HepG2 (cell line): ENCODE data around the gene CLDN9. TPM values are rescaled to one million over a fixed set of nuclear protein-coding genes. Genes with fewer than 3 reads are reported as not detected.

Experiments
- CEBPG ChIP-seq: IDR thresholded peaks from 2 replicates; pipeline ENCODE4 v1.6.1; 2016
- CERS6 ChIP-seq: sonication (generic); formaldehyde crosslinking; IDR thresholded peaks from 2 replicates; pipeline ENCODE4 v1.5.0; 2020; ENCODE audit warnings: missing genetic modification reagents
- FOXP4 ChIP-seq: sonication (generic); formaldehyde crosslinking; IDR thresholded peaks from 2 replicates; pipeline ENCODE4 v1.4.0; 2020; ENCODE audit warnings: missing genetic modification reagents
- GTF2F1 ChIP-seq: fragments of 150-350 bp; IDR thresholded peaks from 2 replicates; pipeline ENCODE4 v1.6.1; 2014; ENCODE audit warnings: low read length
- HNF4A ChIP-seq: sonication (generic); formaldehyde crosslinking; IDR thresholded peaks from 2 replicates; pipeline ENCODE4 v1.4.0; 2020; ENCODE audit warnings: missing genetic modification reagents
- NFIC ChIP-seq: IDR thresholded peaks from 2 replicates; pipeline ENCODE4 v1.6.1; 2012; ENCODE audit warnings: mild to moderate bottlenecking, low read length, inconsistent platforms
- RXRA ChIP-seq: sonication (generic); formaldehyde crosslinking; IDR thresholded peaks from 2 replicates; pipeline ENCODE4 v1.5.1; 2020; ENCODE audit warnings: missing genetic modification reagents
- SMARCC2 ChIP-seq: fragments of 450-650 bp; IDR thresholded peaks from 2 replicates; pipeline ENCODE4 v1.6.1; 2017; ENCODE audit warnings: antibody characterized with exemption, mild to moderate bottlenecking
- SMYD3 ChIP-seq: sonication (generic); formaldehyde crosslinking; IDR thresholded peaks from 2 replicates; pipeline ENCODE4 v1.8.1; 2023; ENCODE audit warnings: mild to moderate bottlenecking, missing genetic modification reagents
- SYNCRIP ChIP-seq: fragments of 200-400 bp; formaldehyde crosslinking; IDR thresholded peaks from 2 replicates; pipeline ENCODE4 v1.6.1; 2018; ENCODE audit warnings: mild to moderate bottlenecking, low read depth, low read length; ENCODE audit not compliant: insufficient read depth
- TBL1XR1 ChIP-seq: fragments of 150-350 bp; IDR thresholded peaks from 2 replicates; pipeline ENCODE4 v1.6.1; 2014; ENCODE audit warnings: borderline replicate concordance, low read length; ENCODE audit not compliant: partially characterized antibody
- TEAD3 ChIP-seq: optimal IDR thresholded peaks from 2 replicates; pipeline ENCODE3; 2016; ENCODE audit warnings: borderline replicate concordance
- ZBTB26 ChIP-seq: IDR thresholded peaks from 2 replicates; pipeline ENCODE4 v1.6.1; 2016; ENCODE audit warnings: missing compliant biosample characterization, missing genetic modification reagents, borderline replicate concordance
- ZBTB33 ChIP-seq: sonication (generic); formaldehyde crosslinking; IDR thresholded peaks from 2 replicates; pipeline ENCODE4 v1.4.0; 2020; ENCODE audit warnings: missing genetic modification reagents
- ZGPAT ChIP-seq: IDR thresholded peaks from 2 replicates; pipeline ENCODE4 v1.6.1; 2016; ENCODE audit warnings: mild to moderate bottlenecking
- ZKSCAN1 ChIP-seq: fragments of 150-350 bp; IDR thresholded peaks from 2 replicates; pipeline ENCODE4 v1.6.1; 2014; ENCODE audit warnings: low read length
- ZNF30 ChIP-seq: sonication (generic); formaldehyde crosslinking; IDR thresholded peaks from 2 replicates; pipeline ENCODE4 v1.5.0; 2020; ENCODE audit warnings: mild to moderate bottlenecking, missing genetic modification reagents
- ZNF333 ChIP-seq: sonication (generic); formaldehyde crosslinking; IDR thresholded peaks from 2 replicates; pipeline ENCODE4 v1.4.0; 2020; ENCODE audit warnings: mild to moderate bottlenecking, missing genetic modification reagents, borderline replicate concordance
- ZNF337 ChIP-seq: sonication (generic); formaldehyde crosslinking; IDR thresholded peaks from 2 replicates; pipeline ENCODE4 v1.5.1; 2020; ENCODE audit warnings: missing genetic modification reagents, low read depth, mild to moderate bottlenecking, borderline replicate concordance
- ZNF430 ChIP-seq: sonication (generic); formaldehyde crosslinking; IDR thresholded peaks from 2 replicates; pipeline ENCODE4 v1.9.0; 2021; ENCODE audit warnings: mild to moderate bottlenecking, missing genetic modification reagents
- ZNF564 ChIP-seq: sonication (generic); formaldehyde crosslinking; IDR thresholded peaks from 2 replicates; pipeline ENCODE4 v1.8.1; 2023; ENCODE audit warnings: mild to moderate bottlenecking, missing genetic modification reagents
- ZNF768 ChIP-seq: sonication (generic); formaldehyde crosslinking; IDR thresholded peaks from 2 replicates; pipeline ENCODE4 v1.4.0; 2020; ENCODE audit warnings: missing genetic modification reagents
- ZNF784 ChIP-seq: sonication (generic); formaldehyde crosslinking; IDR thresholded peaks from 2 replicates; pipeline ENCODE4 v1.5.1; 2020; ENCODE audit warnings: missing genetic modification reagents, mild to moderate bottlenecking, borderline replicate concordance
- polyA plus RNA-seq, 8 experiments: library from polyadenylated mRNA; depleted of rRNA in 3 of 8; stranded (reverse) in 7 of 8; unstranded in 1 of 8; fragments of >200 nt; fragmentation: Illumina TruSeq in 4 of 8; extraction: Trizol in 4 of 8; gene quantifications; 2 replicates each; pipeline versions ENCODE4 v1.2.1 to v1.2.3, GENCODE V29; 2011 to 2016; ENCODE audit warnings: low read depth in 4 of 8, missing spikeins in 1 of 8, mixed read lengths in 1 of 8; ENCODE audit not compliant: insufficient read depth in 1 of 8
- total RNA-seq, 5 experiments: library from RNA; depleted of rRNA; stranded (reverse); fragments of >200 nt; fragmentation: Illumina TruSeq; extraction: Trizol; gene quantifications; 2 replicates each; pipeline ENCODE4 v1.2.3, GENCODE V29; 2016; ENCODE audit warnings: low read depth in 1 of 5

The CLDN9 gene
- total and polyA plus RNA-seq, 2 of the 13 experiments (the other 11 are each of a cell fraction or from before 2014, with no cell fraction given), result 0.15 to 0.26 TPM

- TF ChIP-seq ZNF333 (CRISPR knock-in tag) (no peak), GTF2F1 (no peak), ZKSCAN1 (no peak), ZNF430 (CRISPR knock-in tag) (no peak), ZNF784 (CRISPR knock-in tag) (no peak), FOXP4 (CRISPR knock-in tag) (0 out of 2 replicates have a peak, but pooled peaks have one; percentile 21), CERS6 (CRISPR knock-in tag) (no peak), ZNF30 (CRISPR knock-in tag) (no peak), ZNF564 (no peak), SMYD3 (CRISPR knock-in tag) (no peak), SMARCC2 (no peak), TEAD3 (CRISPR knock-in tag) (peak; percentile 40), ZBTB33 (CRISPR knock-in tag) (no peak), HNF4A (CRISPR knock-in tag) (no peak; the same call in 1 of the 2 replicates), TBL1XR1 (no peak), ZNF337 (CRISPR knock-in tag) (no peak), NFIC (no peak), ZBTB26 (no peak), SYNCRIP (no peak), RXRA (peak; percentile 77; the same call in 1 of the 2 replicates), CEBPG (no peak; the same call in 1 of the 2 replicates), ZGPAT (CRISPR knock-in tag) (peak; percentile 80), ZNF768 (CRISPR knock-in tag) (no peak; the same call in 1 of the 2 replicates)
These were observed 46.5 kb downstream of the CLDN9 start (continued) for GRCh38 chr16:3059041-3059722.
